ENCODE results near the gene UBE2R2.

DNA sequence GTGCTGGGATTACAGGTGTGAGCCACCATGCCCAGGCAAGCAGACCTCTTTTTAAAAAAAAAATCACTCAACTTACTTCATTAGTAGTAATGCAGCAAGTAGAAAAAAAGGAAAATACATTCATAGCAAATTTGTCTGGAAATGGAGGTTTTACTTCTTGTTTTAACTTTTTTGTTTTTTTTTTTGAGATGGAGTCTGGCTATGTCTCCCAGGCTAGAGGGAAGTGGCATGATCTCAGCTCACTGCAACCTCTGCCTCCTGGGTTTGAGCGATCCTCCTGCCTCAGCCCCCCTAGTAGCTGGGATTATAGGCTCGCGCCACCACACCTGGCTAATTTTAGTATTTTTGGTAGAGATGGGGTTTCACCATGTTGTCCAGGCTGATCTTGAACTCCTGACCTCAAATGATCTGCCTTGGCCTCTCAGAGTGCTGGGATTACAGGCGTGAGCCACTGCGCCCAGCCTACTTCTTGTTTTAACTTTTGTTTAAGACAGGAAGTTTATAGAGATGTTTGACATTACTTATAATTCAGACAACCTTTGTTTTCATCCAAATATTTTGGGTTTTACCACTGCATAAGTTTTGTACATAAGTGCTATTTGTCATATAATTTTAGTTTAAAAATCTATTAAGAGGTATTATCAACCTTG, 26.5 kb downstream of the UBE2R2 start:
- no peak for TF ChIP-seq POLR2AphosphoS5 (IDR thresholded peaks at IDR 0.05; ENCODE audit: low read depth, low read length)
- no peak for TF ChIP-seq POLR2A (IDR thresholded peaks at IDR 0.05; ENCODE audit: low read depth, low read length)
- TF ChIP-seq TAF1 (IDR thresholded peaks at IDR 0.05; ENCODE audit: borderline replicate concordance, low read depth, low read length), result no peak
